ENCODE data around the gene FBLN1. TPM values are rescaled to one million over a fixed set of nuclear protein-coding genes. Genes with fewer than 3 reads are reported as not detected.

Gene FBLN1
- total and polyA plus RNA-seq, 2 of the 8 experiments (the other 6 are each of a cell fraction or from before 2014, with no cell fraction given): 159 to 168 TPM

DNA sequence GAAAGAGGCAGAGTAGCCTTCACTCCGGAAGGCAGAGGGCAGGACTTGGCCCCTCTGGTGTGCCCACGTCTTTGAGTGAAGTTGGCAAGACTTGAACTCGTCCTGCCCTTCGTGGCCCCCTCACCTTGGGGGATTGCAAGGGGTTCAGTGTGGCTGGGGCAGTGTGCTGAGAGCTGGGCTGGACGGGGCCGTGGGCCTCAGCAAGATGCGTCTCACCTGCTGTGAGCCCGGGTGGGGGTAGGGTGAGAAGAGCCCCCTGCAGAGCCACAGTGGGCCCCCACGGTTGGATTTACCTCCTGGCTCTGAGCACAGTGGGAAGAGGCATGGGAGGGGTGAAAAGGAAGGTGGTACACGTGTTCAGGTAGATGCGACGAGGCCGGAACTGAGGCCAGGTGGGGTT, 87.6 kb downstream of the FBLN1 start:
- peaks cover 4% of the 10 kb centered on the region; the same call in 1 of the 2 replicates for H3K23me2 ChIP-seq (ENCODE audit: low read depth, low read length)
- DNase-seq (ENCODE audit: low read depth in 1 of 2, low spot score in 2 of 2) (no peak), FAIRE-seq (no peak)
- H4K20me1 ChIP-seq (replicated peaks in 1 of 2; ENCODE audit: control insufficient read depth in 1 of 2, insufficient read depth in 2 of 2, low read length in 2 of 2): peaks cover 0 to 6% of the 10 kb centered on the region in 2 experiments
- H4K91ac ChIP-seq (replicated peaks; ENCODE audit: insufficient read length, low read length): no peak overlapping the region
- H3K79me1 ChIP-seq (ENCODE audit: low read depth, low read length): no peaks in the 10 kb centered on the region
- no peak overlapping the region for H3K4me2 ChIP-seq (ENCODE audit: insufficient read depth in 1 of 2, low read depth in 2 of 2, low read length in 2 of 2)
- H2BK15ac ChIP-seq (ENCODE audit: low read length): no peak overlapping the region
- no peak overlapping the region for H3K56ac ChIP-seq (replicated peaks; ENCODE audit: insufficient read length, low read depth, low read length)
- no peak overlapping the region for H2BK20ac ChIP-seq (ENCODE audit: low read length)
- H4K8ac ChIP-seq (ENCODE audit: extremely low read depth, insufficient read depth, low read length): no peak overlapping the region
- H3K4me1 ChIP-seq (replicated peaks in 1 of 4; ENCODE audit: control insufficient read depth in 3 of 4, insufficient read depth in 4 of 4, low read length in 3 of 4): peaks cover 0 to 7% (median 0%) of the 10 kb centered on the region in 4 experiments; a peak in 5 of 7 replicates
- H4K5ac ChIP-seq (ENCODE audit: insufficient read length, low read depth, low read length): no peak overlapping the region
- H3K4ac ChIP-seq (replicated peaks; ENCODE audit: insufficient read length, low read depth, low read length): no peak overlapping the region
- no peak overlapping the region for H2BK120ac ChIP-seq (replicated peaks; ENCODE audit: low read depth, low read length)
- no peak overlapping the region for H3K27ac ChIP-seq (ENCODE audit: low read depth, low read length)
- H3K4me3 ChIP-seq (ENCODE audit: extremely low read depth in 1 of 4, insufficient read depth in 2 of 4, low read depth in 3 of 4, low read length in 4 of 4): no peak overlapping the region
- WGBS, 2 experiments (ENCODE audit: extremely low coverage in 1 of 2, insufficient coverage in 1 of 2, insufficient read length in 1 of 2, insufficient replicate concordance in 2 of 2, low coverage in 1 of 2, low lambda C conversion rate in 2 of 2, missing lambda C conversion rate in 1 of 2): 94% methylated on average over 13 of the region's 13 CpGs; no CpG with 5 or more reads in 1 of the 2 experiments
- ChIA-PET POLR2A (ENCODE audit: partially characterized antibody) (no interaction called here), CTCF (ENCODE audit: partially characterized antibody) (interaction anchor here (1.5 kb wide), 1 partner anchor 12 kb away, joined by 9 read pairs; no protein-coding TSS in a partner anchor)
- no peak overlapping the region for H2BK5ac ChIP-seq (ENCODE audit: low read depth, low read length)
- no peaks in the 10 kb centered on the region for H3K36me3 ChIP-seq (ENCODE audit: control insufficient read depth in 2 of 4, insufficient read depth in 4 of 4, low read length in 3 of 4)
- no peaks in the 10 kb centered on the region for H3K9me3 ChIP-seq (ENCODE audit: insufficient read depth in 2 of 2, low read depth in 1 of 2, low read length in 1 of 2)
- no peak overlapping the region for H3K18ac ChIP-seq (ENCODE audit: extremely low read depth, low read length)
- no peak overlapping the region for H3K14ac ChIP-seq (ENCODE audit: insufficient read length)
- H3K9ac ChIP-seq (replicated peaks in 1 of 4; ENCODE audit: extremely low read depth in 1 of 4, low read depth in 3 of 4, low read length in 3 of 4): no peak overlapping the region
- H3K23ac ChIP-seq (ENCODE audit: insufficient read length): no peak overlapping the region
- no peaks in the 10 kb centered on the region; a peak in 1 of 7 replicates for H3K27me3 ChIP-seq (replicated peaks in 1 of 4; ENCODE audit: control insufficient read depth in 3 of 4, extremely low read depth in 1 of 4, insufficient read depth in 3 of 4, low read length in 3 of 4)
- H2BK12ac ChIP-seq (ENCODE audit: low read depth, low read length): no peak overlapping the region
- no peak overlapping the region for H2AK5ac ChIP-seq (ENCODE audit: low read depth, low read length)
- no peaks in the 10 kb centered on the region for H3K79me2 ChIP-seq (ENCODE audit: control insufficient read depth in 1 of 2, insufficient read depth in 2 of 2, low read length in 2 of 2)
- H2AFZ ChIP-seq (ENCODE audit: low read length): no peak overlapping the region
- TF ChIP-seq RFX5 (IDR thresholded peaks at IDR 0.05; ENCODE audit: borderline replicate concordance, low read depth, low read length) (no peak), GTF2F1 (IDR thresholded peaks at IDR 0.05; ENCODE audit: borderline replicate concordance, low read depth, low read length) (no peak), GABPA (IDR thresholded peaks at IDR 0.05; ENCODE audit: borderline replicate concordance, insufficient read depth, low read length) (no peak), KDM1A (IDR thresholded peaks at IDR 0.05; ENCODE audit: borderline replicate concordance, low read length) (no peak), NANOG (IDR thresholded peaks at IDR 0.05; ENCODE audit: insufficient read depth, low read depth, low read length, poor library complexity, severe bottlenecking) (no peak), YY1 (IDR thresholded peaks at IDR 0.05; ENCODE audit: low read depth, low read length) (no peak)

Measured in H1 (cell line).